GM18502 (cell line): ENCODE measurements around the gene MUC20.
"Not testable (repeated sequence)": the region's sequence is repeated elsewhere in the genome, so short reads cannot be mapped to it uniquely, and the experiment has no call there.

Experiments used
- ATAC-seq: cut with Tn5 transposase; IDR thresholded peaks from one replicate; pipeline ENCODE4 v1.9.1; 2021; ENCODE audit warnings: mild to moderate bottlenecking; ENCODE audit not compliant: unreplicated experiment, poor library complexity

MUC20 gene

GRCh38 chr3:195692354-195692685 is 28.5 kb upstream of the MUC20 start:
- no peak for ATAC-seq

DNA sequence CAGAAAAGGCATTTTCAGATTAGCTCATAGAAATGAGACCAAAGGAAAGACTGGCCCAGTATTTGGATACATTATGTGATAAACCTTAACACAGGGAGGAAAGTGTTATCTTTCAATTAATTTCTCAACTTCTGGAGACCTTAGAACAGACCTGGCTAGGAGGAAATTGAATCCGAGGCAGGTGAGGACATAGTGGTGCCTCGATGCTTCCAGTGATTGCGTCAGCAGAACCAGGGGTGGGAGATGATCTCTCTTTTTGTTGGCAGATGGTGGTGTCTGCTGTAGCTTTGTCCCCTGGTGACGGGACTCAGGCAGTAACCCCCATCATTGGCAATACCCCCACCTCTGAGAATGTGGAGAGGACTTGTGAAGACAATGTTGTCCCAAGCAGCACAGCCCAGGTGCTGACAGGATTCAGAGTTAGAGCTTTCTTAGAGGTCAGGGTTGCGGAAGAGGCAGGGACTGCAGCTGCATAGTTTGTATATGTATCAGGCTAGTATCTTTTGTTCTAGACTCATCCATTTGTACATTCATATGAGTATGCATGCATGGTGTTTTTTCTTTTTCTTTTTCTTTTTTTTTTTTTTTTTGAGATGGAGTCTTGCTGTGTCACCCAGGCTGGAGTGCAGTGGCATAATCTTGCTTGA is 27.9 kb upstream of the MUC20 start:
- no peak for ATAC-seq

GRCh38 chr3:195693428-195694216 is 27.2 kb upstream of the MUC20 start:
- ATAC-seq = no peak

DNA sequence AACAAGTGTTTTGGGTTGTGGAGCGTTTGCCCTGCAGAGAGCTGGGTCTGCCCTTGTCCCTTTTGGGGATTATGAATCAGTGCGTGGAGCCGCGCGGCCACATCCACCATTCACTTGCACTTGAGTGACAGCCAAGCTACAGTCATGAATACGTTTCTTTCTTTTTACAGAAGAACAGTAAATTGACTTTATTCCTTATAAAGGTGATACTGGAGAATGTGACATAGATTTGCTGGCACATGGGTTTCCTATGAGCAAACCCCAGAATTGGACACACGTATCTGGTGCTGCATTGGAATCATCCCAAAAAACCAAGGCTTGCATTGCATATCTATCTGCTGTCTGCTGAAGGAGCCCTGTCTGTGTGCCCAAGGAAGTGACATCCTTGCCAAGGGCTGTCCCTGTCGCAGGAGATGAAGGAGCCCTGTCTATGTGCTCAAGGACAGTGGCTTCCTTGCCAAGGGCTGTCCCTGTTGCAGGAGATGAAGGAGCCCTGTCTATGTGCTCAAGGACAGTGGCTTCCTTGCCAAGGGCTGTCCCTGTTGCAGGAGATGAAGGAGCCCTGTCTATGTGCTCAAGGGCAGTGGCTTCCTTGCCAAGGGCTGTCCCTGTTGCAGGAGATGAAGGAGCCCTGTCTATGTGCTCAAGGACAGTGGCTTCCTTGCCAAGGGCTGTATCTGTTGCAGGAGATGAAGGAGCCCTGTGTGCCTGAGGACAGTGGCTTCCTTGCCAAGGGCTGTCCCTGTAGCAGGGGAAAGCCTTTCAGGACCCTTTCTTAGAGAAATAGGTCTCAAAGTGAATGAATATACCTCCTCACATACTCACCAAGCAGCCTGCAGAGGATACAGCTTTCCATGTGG is 26.3 kb upstream of the MUC20 start:
- not testable (repeated sequence) for ATAC-seq

GRCh38 chr3:195696632-195697278 is 24.0 kb upstream of the MUC20 start:
- ATAC-seq = no peak

DNA sequence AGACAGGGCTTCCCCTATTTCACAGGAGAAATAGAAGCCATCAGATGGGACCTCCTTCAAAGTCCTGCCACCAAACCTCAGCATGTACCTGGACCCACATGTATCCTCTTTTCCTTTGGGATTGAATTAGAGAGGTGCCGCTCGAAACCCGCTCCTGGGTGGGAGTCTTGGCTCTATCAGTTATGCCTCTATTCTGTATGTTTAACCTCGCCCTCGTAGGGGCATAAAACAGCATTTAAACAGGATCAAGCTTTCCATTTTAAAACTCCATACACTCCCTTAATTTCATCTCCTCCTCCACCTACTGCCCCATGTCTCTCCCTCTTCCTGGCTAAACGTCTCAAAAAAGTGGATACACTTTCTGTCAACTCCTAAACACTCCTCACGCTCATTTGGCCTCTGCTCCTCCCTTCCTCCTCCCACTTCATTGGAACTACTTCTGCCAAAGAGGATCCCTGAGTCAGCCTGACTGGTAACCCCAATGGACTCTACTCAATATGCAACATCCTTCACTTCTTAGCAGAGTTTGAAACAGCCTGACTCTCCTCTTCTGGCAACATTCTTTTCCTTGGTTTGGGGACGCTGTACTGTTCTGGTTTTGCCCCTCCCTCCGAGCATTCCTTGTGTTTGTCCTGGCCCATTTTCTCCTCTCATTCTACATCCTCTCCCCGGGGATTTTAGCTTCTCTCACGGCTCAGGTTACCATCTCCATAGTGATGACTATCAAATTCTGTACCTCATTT is 23.0 kb upstream of the MUC20 start:
- ATAC-seq = no peak

GRCh38 chr3:195698325-195698646 is 22.5 kb upstream of the MUC20 start:
- no peak for ATAC-seq

DNA sequence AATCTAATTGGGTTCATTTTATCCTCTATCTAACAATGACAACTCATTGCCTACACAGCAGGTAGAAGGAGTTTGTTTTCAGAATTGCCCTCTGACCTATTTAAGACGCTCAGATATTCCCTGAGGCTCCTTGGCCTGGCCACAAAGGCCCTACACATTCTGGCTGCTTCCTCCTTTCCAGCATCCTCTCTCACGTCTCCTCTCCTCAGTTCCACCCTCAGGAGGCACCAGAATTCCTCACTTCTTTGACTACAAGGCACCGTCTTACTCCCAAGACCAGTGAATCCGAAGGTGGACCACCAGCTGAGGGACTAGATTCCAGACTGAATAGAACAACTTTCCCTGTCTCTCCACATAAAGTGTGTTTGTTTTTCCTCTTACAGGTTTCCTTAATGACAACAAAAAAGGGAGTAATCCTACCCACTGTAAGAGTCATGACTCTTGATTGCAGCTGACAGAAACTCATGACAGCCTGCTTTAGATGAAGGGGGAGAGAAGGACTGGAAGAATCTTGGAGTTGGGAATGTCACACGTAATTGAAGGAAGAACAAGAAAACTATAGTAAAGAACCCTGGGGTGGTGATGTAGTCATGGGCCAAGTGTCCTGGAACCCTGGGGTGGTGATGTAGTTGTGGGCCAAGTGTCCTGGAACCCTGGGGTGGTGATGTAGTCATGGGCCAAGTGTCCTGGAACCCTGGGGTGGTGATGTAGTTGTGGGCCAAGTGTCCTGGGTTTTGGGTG is 22.0 kb upstream of the MUC20 start:
- ATAC-seq = no peak

DNA sequence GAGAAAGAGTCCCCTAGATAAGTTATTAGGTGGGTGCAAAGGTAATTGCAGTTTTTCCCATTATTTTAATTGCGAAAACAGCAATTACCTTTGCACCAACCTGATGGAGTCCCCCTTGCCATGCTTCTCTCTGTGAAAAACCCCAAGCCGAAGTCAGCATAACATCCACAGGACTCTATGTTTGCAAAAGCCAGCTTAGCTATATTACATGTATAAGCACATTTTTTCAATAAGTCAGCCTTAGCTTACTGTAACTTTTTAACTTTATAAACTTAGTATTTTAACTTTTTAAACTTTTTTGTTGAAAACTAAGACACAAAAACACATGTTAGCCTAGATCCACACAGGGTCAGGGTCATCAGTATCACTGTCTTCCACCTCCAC is 21.4 kb upstream of the MUC20 start:
- ATAC-seq = no peak

DNA sequence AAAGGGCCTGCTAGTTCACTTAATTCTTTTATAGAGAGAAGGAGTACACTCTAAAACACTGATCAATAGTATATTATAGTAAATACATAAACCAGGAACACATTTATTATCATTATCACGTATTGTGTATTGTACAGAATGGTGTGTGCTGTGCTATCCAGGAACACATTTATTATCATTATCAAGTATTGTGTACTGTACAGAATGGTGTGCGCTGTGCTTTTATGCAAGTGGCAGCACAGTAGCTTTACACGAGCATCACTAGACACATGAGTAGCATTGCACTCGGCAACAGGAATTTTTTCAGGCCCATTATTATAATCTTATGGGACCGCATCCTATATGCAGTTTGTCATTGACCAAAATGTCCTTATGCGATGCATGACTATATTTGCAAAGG is 20.9 kb upstream of the MUC20 start:
- ATAC-seq = no peak

- ATAC-seq = no peak
These were observed 20.5 kb upstream of the MUC20 start for GRCh38 chr3:195700319-195700718.

DNA sequence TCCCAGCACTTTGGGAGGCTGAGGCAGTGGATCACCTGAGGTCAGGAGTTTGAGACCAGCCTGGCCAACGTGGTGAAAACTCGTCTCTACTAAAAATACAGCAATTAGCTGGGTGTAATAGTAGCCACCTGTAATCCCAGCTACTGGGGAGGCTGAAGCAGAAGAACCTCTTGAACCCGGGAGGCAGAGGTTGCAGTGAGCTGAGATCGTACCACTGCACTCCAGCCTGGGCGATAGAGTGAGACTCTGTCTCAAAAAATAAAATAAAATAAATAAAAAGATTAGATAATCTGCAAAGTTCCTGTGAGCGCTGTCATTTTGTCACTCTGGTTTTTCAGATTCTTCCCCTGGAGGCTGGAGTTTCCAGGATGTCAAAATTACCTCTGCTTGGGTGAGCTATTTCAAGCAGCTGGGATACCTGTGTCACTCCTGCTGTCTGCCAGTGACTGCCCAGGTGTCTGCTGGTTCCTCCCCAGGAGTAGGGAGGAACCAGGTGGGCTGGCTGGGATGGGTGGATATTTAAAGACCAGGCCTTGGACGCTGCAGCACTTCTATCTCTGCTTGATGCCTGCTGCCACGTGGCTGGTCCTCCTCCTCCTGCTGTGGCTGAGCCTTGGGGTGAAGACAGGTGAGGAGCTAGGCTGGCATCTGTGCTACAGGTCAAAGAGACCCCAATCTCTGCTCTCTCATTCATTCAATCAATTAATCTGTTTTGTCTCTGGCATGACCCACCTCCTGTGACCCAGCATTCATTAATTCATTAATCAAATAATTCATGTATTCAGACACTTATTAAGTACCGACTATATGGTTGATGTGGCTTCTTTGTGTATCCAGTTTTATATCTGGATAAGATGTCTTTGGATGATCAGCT is 19.5 kb upstream of the MUC20 start:
- ATAC-seq = no peak

GRCh38 chr3:195703776-195704175 is 17.0 kb upstream of the MUC20 start:
- no peak for ATAC-seq

DNA sequence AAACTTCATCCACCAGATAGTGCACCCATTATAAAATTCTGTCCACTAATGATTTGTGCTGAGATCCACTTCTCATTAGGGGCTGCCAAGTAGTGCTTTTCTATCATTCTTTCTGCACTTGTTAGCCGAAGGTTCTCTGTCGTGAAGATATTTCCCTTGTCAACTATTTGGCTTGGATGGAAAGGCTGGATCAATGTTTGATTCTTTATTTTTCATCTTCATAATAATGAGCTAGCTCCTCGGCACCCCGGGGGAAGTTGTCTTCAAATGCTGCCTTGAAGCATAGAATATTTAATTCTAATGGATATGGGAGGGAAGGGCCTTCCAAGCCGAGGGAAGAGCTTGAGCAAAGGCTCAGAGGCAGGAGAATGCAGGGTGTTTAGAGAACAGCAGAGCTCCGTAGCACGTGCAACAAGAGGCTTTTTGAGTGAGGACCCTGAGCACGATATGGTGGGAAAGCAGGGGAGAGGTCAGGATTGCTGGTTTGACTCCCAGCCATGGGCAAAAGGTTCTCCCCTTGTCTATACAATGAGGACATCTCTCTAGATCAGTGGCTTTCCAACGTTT is 16.3 kb upstream of the MUC20 start:
- no peak for ATAC-seq

GRCh38 chr3:195705081-195705991 is 15.4 kb upstream of the MUC20 start:
- no peak for ATAC-seq

GRCh38 chr3:195708061-195708460 is 12.7 kb upstream of the MUC20 start:
- no peak for ATAC-seq
